GM11168 (cell line): ENCODE measurements around the gene ATP12A.

Source experiments
- in situ Hi-C: fragments of 300-500 bp; cut with MboI; formaldehyde crosslinking; loops from one replicate; pipeline ENCODE4 v1.12.0; 2022; ENCODE audit warnings: low sequenced_read_pairs; ENCODE audit not compliant: unreplicated experiment

ATP12A gene

GRCh38 chr13:24746618-24747247 lies 66.5 kb downstream of the ATP12A start:
- in situ Hi-C loops, result no loop called here

- in situ Hi-C loops, result no loop called here
Observed at GRCh38 chr13:24747248-24748060, 67.2 kb downstream of the ATP12A start.

GRCh38 chr13:24748061-24748400 lies 67.8 kb downstream of the ATP12A start:
- in situ Hi-C loops, result no loop called here

- in situ Hi-C loops, result no loop called here
Observed at GRCh38 chr13:24759197-24759596, 79.0 kb downstream of the ATP12A start.
